Measurements from ENCODE around the gene TNFRSF11A.
A peak's percentile ranks its signal among the peaks of the same experiment; 100 is the strongest.

TNFRSF11A gene

GRCh38 chr18:62324181-62324828, 805 bp upstream of the TNFRSF11A start:
- no peak for DNase-seq (ENCODE audit: low read depth)
- H3K4me3 ChIP-seq (ENCODE audit: low read length) = no peak overlapping the region
- TF ChIP-seq CTCF (IDR thresholded peaks at IDR 0.05; ENCODE audit: insufficient read depth, low read depth, low read length, missing control alignments) = no peak

DNA sequence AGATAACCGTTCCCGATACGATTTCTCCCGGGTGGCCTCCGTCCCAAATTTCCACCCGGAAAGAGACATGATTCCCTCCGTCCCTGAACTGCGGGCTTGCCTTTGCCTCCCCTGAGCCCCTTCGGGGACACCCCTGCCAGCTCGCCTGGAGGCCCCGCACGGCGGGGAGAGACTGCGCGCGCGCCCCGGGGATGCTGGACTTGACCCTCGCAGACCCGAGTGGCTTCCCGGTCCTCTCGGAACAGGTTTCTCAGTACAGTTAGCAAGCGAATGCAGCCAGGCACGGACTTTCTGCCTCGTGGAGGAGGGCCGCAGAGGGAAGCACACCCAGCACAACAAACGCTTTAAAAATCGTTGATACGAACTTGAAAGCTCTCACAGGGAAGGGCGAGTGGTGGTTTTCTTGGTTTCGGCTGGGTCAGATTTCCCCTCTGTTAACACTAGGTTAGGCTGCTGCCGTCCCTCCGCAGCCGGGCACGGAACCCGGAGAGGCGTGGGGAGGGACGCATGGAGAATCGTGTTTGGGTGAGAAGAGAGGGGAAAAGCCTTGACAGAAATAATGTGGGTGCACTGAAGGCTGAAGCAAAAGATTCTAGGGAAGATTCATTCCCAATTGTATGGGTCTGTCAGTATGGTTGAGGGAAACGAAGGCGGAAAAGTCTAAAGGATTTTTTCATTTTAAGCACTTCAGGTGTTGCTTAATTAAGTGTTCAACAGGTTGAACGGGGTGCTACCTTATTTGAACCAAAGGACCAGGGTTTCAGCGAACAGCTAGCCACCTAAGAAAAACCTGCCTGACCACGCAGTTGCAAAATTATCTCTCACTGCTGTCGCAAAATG, 916 bp downstream of the TNFRSF11A start:
- peak overlapping the region; percentile 42 for H3K4me3 ChIP-seq (ENCODE audit: low read length)
- no peak for TF ChIP-seq CTCF (IDR thresholded peaks at IDR 0.05; ENCODE audit: insufficient read depth, low read depth, low read length, missing control alignments)
- peak; percentile 63 for DNase-seq (ENCODE audit: low read depth)

DNA sequence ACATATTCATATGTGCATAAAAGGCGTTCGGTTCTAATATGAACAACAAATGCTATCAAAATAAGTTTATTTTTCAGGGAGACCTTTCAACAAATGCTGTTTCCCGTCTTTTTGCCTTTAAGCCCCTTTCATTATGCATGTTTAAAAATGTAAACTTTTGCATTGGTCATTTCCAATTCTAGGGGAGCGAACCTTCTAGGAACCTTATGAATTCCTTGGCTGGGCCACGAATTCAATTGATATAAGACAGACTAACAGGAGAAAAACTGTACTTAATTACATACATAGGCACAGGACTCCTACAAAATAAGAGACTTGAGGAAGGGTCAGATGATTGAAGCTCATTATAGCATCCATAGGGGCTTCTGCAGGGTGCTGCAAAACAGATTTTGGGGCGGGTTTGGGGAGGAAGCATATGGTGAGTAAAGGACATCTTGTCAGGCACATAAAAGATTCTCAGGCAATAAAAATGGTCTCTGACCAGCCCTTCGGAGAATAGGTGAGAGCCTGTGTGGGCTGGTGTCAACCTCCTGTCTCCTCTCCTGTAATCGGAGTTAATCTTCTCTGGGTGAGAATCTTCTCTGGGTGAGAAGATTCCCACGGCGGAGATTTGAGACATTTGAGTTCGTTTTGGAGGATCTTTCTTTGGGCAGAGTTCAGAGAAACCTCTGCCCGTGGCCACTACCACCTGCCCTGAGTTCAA, 1.7 kb downstream of the TNFRSF11A start:
- no peak for TF ChIP-seq CTCF (IDR thresholded peaks at IDR 0.05; ENCODE audit: insufficient read depth, low read depth, low read length, missing control alignments)
- no peak for DNase-seq (ENCODE audit: low read depth)
- H3K4me3 ChIP-seq (ENCODE audit: low read length) = peak overlapping the region; percentile 42

GRCh38 chr18:62327977-62328376, 2.9 kb downstream of the TNFRSF11A start:
- TF ChIP-seq CTCF (IDR thresholded peaks at IDR 0.05; ENCODE audit: insufficient read depth, low read depth, low read length, missing control alignments) = no peak
- H3K4me3 ChIP-seq (ENCODE audit: low read length) = no peak overlapping the region
- no peak for DNase-seq (ENCODE audit: low read depth)

DNA sequence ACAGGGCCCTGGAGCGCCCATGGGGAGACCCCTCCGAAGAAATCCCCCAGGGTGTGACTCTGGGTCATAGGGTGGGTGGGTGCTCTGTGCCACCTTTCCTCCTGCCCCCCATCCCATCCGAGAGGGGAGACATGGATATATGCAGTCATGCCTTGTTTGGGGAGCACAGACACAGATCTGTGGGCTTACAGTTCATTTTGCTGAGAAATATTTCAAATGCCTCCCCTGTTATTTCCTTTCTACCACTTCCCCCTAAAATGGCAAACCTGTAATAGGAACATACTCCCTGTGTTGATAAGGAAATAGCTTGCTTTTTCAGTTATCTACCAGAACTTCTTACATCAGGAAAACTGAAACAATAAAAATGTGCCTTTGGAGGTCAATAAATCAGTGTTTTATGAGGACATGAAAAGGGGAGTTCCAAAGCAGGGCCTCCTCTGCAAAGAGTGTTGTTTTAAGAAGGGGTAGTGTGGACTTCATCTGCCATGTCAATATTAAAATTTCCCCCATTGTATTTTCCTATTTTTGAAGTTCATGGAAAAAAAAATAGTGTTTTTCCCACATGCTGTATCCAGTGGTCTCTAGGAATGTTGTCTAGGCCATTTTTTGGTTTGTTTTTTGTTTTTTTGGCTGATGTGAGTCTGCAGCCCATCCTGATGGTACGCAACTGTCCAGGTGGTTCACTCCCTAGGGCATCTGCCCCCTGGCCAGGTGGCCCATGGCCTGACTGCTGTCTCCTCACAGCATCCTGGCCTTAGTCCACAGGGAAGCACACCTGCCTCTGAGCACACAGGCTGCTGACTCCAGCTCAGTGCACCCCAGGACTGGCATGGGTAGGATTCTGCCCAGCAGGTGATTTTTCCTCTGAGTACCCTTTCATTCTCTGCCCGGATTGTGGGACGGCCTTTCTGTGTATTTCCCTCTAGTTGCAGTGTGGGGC, 3.7 kb downstream of the TNFRSF11A start:
- TF ChIP-seq CTCF (IDR thresholded peaks at IDR 0.05; ENCODE audit: insufficient read depth, low read depth, low read length, missing control alignments) = no peak
- DNase-seq (ENCODE audit: low read depth) = no peak
- H3K4me3 ChIP-seq (ENCODE audit: low read length) = no peak overlapping the region

All from epithelial cell of esophagus (primary cell).